Activated CD4-positive, alpha-beta T cell treated with anti-CD3 and anti-CD28 coated beads, Interleukin-2, amount 10 ng/mL, durations not matched to agents 7 days and 5 days (primary cell): ENCODE results near the gene PLEKHM3. TPM values are rescaled to one million over a fixed set of nuclear protein-coding genes. Genes with fewer than 3 reads are reported as not detected.
"Not testable (repeated sequence)": the region's sequence is repeated elsewhere in the genome, so short reads cannot be mapped to it uniquely, and the experiment has no call there.

Experiments
- CTCF ChIA-PET: fragments of 350-600 bp; sonication (Branson Sonifier 250); formaldehyde crosslinking; loops from one replicate; lab custom pipeline; 2021; ENCODE audit warnings: antibody characterized with exemption; lab: Charles Lee
- POLR2A ChIA-PET: fragments of 350-600 bp; sonication (Branson Sonifier 250); formaldehyde crosslinking; loops from one replicate; lab custom pipeline; 2021; ENCODE audit warnings: antibody characterized with exemption; lab: Charles Lee
- DNase-seq: peaks from one replicate; pipeline ENCODE4 v3.0.0-alpha.2; 2020
- H3K27ac Mint-ChIP-seq: one replicate; pipeline ENCODE4 v1.8.0; 2021; ENCODE audit warnings: mild to moderate bottlenecking, moderate library complexity, mixed read lengths
- H3K27me3 Mint-ChIP-seq: one replicate; pipeline ENCODE4 v1.8.0; 2021; ENCODE audit warnings: mixed read lengths
- H3K36me3 Mint-ChIP-seq: one replicate; pipeline ENCODE4 v1.8.0; 2021; ENCODE audit warnings: low read depth, mixed read lengths
- H3K4me1 Mint-ChIP-seq: one replicate; pipeline ENCODE4 v1.8.0; 2021; ENCODE audit warnings: mixed read lengths
- H3K4me3 Mint-ChIP-seq: one replicate; pipeline ENCODE4 v1.8.0; 2021; ENCODE audit warnings: mild to moderate bottlenecking, moderate library complexity, mixed read lengths
- H3K9me3 Mint-ChIP-seq: one replicate; pipeline ENCODE4 v1.8.0; 2021; ENCODE audit warnings: mixed read lengths
- total RNA-seq, 2 experiments: library from RNA; stranded (reverse); gene quantifications; one replicate each; pipeline ENCODE4 v1.2.3, GENCODE V29; 2021

PLEKHM3 gene
- total RNA-seq, 2 experiments from 2014 or later: 6.7 to 7.7 TPM

GRCh38 chr2:207950761-207951114, 74.6 kb downstream of the PLEKHM3 start:
- Mint-ChIP-seq H3K27me3 (no peaks in the 10 kb centered on the region), H3K4me3 (no peak overlapping the region), H3K36me3 (no peaks in the 10 kb centered on the region), H3K4me1 (no peaks in the 10 kb centered on the region), H3K27ac (no peak overlapping the region), H3K9me3 (no peaks in the 10 kb centered on the region)
- CTCF ChIA-PET: no interaction called here
- POLR2A ChIA-PET: interaction anchor here (0.6 kb wide), 1 partner anchor 17 kb away, joined by 5 read pairs; no protein-coding TSS in a partner anchor
- DNase-seq: no peak

- ChIA-PET POLR2A (no interaction called here), CTCF (no interaction called here)
- Mint-ChIP-seq H3K9me3 (no peaks in the 10 kb centered on the region), H3K4me3 (no peak overlapping the region), H3K27ac (no peak overlapping the region), H3K36me3 (no peaks in the 10 kb centered on the region), H3K27me3 (no peaks in the 10 kb centered on the region), H3K4me1 (no peaks in the 10 kb centered on the region)
- no peak for DNase-seq
These were observed 75.1 kb downstream of the PLEKHM3 start for GRCh38 chr2:207950063-207950760.

- CTCF ChIA-PET: not testable (repeated sequence)
These were observed 76.1 kb downstream of the PLEKHM3 start for GRCh38 chr2:207949245-207949644.

GRCh38 chr2:207944979-207945600, 80.2 kb downstream of the PLEKHM3 start:
- H3K4me1 Mint-ChIP-seq: no peaks in the 10 kb centered on the region
- no peaks in the 10 kb centered on the region for H3K36me3 Mint-ChIP-seq
- CTCF ChIA-PET: no interaction called here
- H3K4me3 Mint-ChIP-seq: no peak overlapping the region
- no peaks in the 10 kb centered on the region for H3K27me3 Mint-ChIP-seq
- DNase-seq: no peak
- no peak overlapping the region for H3K27ac Mint-ChIP-seq
- POLR2A ChIA-PET: no interaction called here
- H3K9me3 Mint-ChIP-seq: no peaks in the 10 kb centered on the region

More at GRCh38 chr2:207949245-207949644, 76.1 kb downstream of the PLEKHM3 start:
- H3K27me3 Mint-ChIP-seq, H3K9me3 Mint-ChIP-seq, H3K4me1 Mint-ChIP-seq, POLR2A ChIA-PET, H3K27ac Mint-ChIP-seq, H3K36me3 Mint-ChIP-seq, H3K4me3 Mint-ChIP-seq, DNase-seq: not testable (repeated sequence)

GRCh38 chr2:207944334-207944733, 81.0 kb downstream of the PLEKHM3 start:
- Mint-ChIP-seq H3K4me1 (no peaks in the 10 kb centered on the region), H3K27ac (no peak overlapping the region), H3K36me3 (no peaks in the 10 kb centered on the region), H3K4me3 (no peak overlapping the region), H3K9me3 (no peaks in the 10 kb centered on the region), H3K27me3 (no peaks in the 10 kb centered on the region)
- POLR2A ChIA-PET: no interaction called here
- CTCF ChIA-PET: no interaction called here
- DNase-seq: no peak

- ChIA-PET POLR2A (no interaction called here), CTCF (interaction anchor here (1.7 kb wide), 1 partner anchor 170 kb away, joined by 4 read pairs; the partner anchor contains the start of gene FZD5)
- Mint-ChIP-seq H3K36me3 (no peaks in the 10 kb centered on the region), H3K4me3 (no peak overlapping the region), H3K27me3 (no peaks in the 10 kb centered on the region), H3K9me3 (no peaks in the 10 kb centered on the region), H3K4me1 (no peaks in the 10 kb centered on the region), H3K27ac (no peak overlapping the region)
- DNase-seq: no peak
These were observed 85.8 kb downstream of the PLEKHM3 start for GRCh38 chr2:207939342-207940108.

GRCh38 chr2:207938886-207939285, 86.4 kb downstream of the PLEKHM3 start:
- no peak for DNase-seq
- Mint-ChIP-seq H3K4me3 (no peak overlapping the region), H3K36me3 (no peaks in the 10 kb centered on the region), H3K9me3 (no peaks in the 10 kb centered on the region), H3K27ac (no peak overlapping the region), H3K27me3 (no peaks in the 10 kb centered on the region), H3K4me1 (no peaks in the 10 kb centered on the region)
- ChIA-PET CTCF (interaction anchor here (0.7 to 1.7 kb wide), 2 partner anchors 19 to 169 kb away, joined by 3 to 4 read pairs; partner anchors contain the start of gene FZD5), POLR2A (no interaction called here)

GRCh38 chr2:207938415-207938814, 86.9 kb downstream of the PLEKHM3 start:
- Mint-ChIP-seq H3K4me1 (no peaks in the 10 kb centered on the region), H3K27me3 (no peaks in the 10 kb centered on the region), H3K36me3 (no peaks in the 10 kb centered on the region), H3K9me3 (no peaks in the 10 kb centered on the region), H3K4me3 (no peak overlapping the region), H3K27ac (no peak overlapping the region)
- DNase-seq: no peak
- CTCF ChIA-PET: interaction anchor here (0.7 to 1.7 kb wide), 3 partner anchors 20 to 288 kb away, joined by 3 to 4 read pairs (median 3); partner anchors contain the start of gene FZD5
- POLR2A ChIA-PET: no interaction called here

GRCh38 chr2:207937823-207938222, 87.5 kb downstream of the PLEKHM3 start:
- no peak overlapping the region for H3K27ac Mint-ChIP-seq
- ChIA-PET POLR2A (no interaction called here), CTCF (interaction anchor here (0.7 kb wide), 1 partner anchor 288 kb away, joined by 3 read pairs; no protein-coding TSS in a partner anchor)
- DNase-seq: no peak
- no peak overlapping the region for H3K4me3 Mint-ChIP-seq
- H3K9me3 Mint-ChIP-seq: no peaks in the 10 kb centered on the region
- no peaks in the 10 kb centered on the region for H3K4me1 Mint-ChIP-seq
- H3K27me3 Mint-ChIP-seq: no peaks in the 10 kb centered on the region
- no peaks in the 10 kb centered on the region for H3K36me3 Mint-ChIP-seq

GRCh38 chr2:207937253-207937652, 88.1 kb downstream of the PLEKHM3 start:
- Mint-ChIP-seq H3K9me3 (no peaks in the 10 kb centered on the region), H3K4me3 (no peak overlapping the region), H3K4me1 (no peaks in the 10 kb centered on the region), H3K27ac (no peak overlapping the region), H3K27me3 (no peaks in the 10 kb centered on the region), H3K36me3 (no peaks in the 10 kb centered on the region)
- ChIA-PET CTCF (no interaction called here), POLR2A (no interaction called here)
- DNase-seq: no peak

GRCh38 chr2:207936380-207936779, 88.9 kb downstream of the PLEKHM3 start:
- no peaks in the 10 kb centered on the region for H3K36me3 Mint-ChIP-seq
- H3K27ac Mint-ChIP-seq: no peak overlapping the region
- H3K4me3 Mint-ChIP-seq: no peak overlapping the region
- no peaks in the 10 kb centered on the region for H3K9me3 Mint-ChIP-seq
- no peaks in the 10 kb centered on the region for H3K4me1 Mint-ChIP-seq
- no peak for DNase-seq
- POLR2A ChIA-PET: no interaction called here
- CTCF ChIA-PET: interaction anchor here (0.6 kb wide), 1 partner anchor 115 kb away, joined by 3 read pairs; no protein-coding TSS in a partner anchor
- no peaks in the 10 kb centered on the region for H3K27me3 Mint-ChIP-seq

- Mint-ChIP-seq H3K4me3 (no peak overlapping the region), H3K9me3 (no peaks in the 10 kb centered on the region), H3K27me3 (no peaks in the 10 kb centered on the region), H3K4me1 (no peaks in the 10 kb centered on the region), H3K27ac (no peak overlapping the region), H3K36me3 (no peaks in the 10 kb centered on the region)
- ChIA-PET POLR2A (no interaction called here), CTCF (interaction anchor here (0.6 kb wide), 1 partner anchor 115 kb away, joined by 3 read pairs; no protein-coding TSS in a partner anchor)
- DNase-seq: no peak
These were observed 89.3 kb downstream of the PLEKHM3 start for GRCh38 chr2:207935991-207936370.
